HepG2 (cell line): Measurements from ENCODE around the gene HOTAIR. TPM values are rescaled to one million over a fixed set of nuclear protein-coding genes. Genes with fewer than 3 reads are reported as not detected.

Experiments
- ATAC-seq: fragments of 200-7000 bp; cut with Tn5 transposase; 3 replicates; pipeline ENCODE4 v1.9.1; 2020; ENCODE audit warnings: mild to moderate bottlenecking, moderate library complexity
- BruUV-seq: library from RNA; stranded (reverse); fragments of 400-500 nt; replicated peaks from 2 replicates; lab custom pipeline; 2021; lab: Mats Ljungman, UMichigan
- CTCF ChIA-PET: fragments of 300-600 bp; formaldehyde crosslinking; extraction: SDS; loops from one replicate; lab custom pipeline; 2021; ENCODE audit warnings: low total read pairs, inconsistent platforms, low intra/inter-chr PET ratio; lab: Yijun Ruan, JAX
- POLR2A ChIA-PET: fragments of 350-600 bp; sonication (Branson Sonifier 250); formaldehyde crosslinking; loops from one replicate; lab custom pipeline; 2020; ENCODE audit warnings: antibody characterized with exemption, inconsistent platforms; lab: Yijun Ruan, JAX
- DNase-seq: peaks from one replicate; pipeline ENCODE4 v3.0.0-alpha.2; 2015; ENCODE audit warnings: low spot score
- FAIRE-seq: peaks from 3 replicates; lab custom pipeline; 2011; peaks lifted over from hg19 to GRCh38; lab: Jason Lieb, UNC
- H2AFZ ChIP-seq: one replicate; pipeline ENCODE4 v1.6.1; 2011; ENCODE audit warnings: low read length, inconsistent platforms
- H3K27ac ChIP-seq: fragments of 300-600 bp; 3 replicates; pipeline ENCODE4 v1.8.0; 2011; ENCODE audit warnings: mixed run types, mild to moderate bottlenecking, mixed read lengths, low read length, inconsistent platforms; ENCODE audit not compliant: insufficient read depth; ENCODE audit errors: extremely low read length
- H3K27me3 ChIP-seq, 2 experiments: fragments of 200-600 bp in 1 of 2; 2 replicates in 1 of 2; 3 replicates in 1 of 2; pipeline versions ENCODE4 v1.6.0 to v1.8.0; 2011; ENCODE audit warnings: low read length in 2 of 2, mild to moderate bottlenecking in 2 of 2, moderate library complexity in 2 of 2, inconsistent platforms in 1 of 2; ENCODE audit not compliant: insufficient read depth in 2 of 2, control insufficient read depth in 1 of 2
- H3K36me3 ChIP-seq, 2 experiments: fragments of 200-600 bp in 1 of 2; replicated peaks in 1 of 2; 2 replicates in 1 of 2; 3 replicates in 1 of 2; pipeline versions ENCODE4 v1.5.1 to v1.8.0; 2011; ENCODE audit warnings: low read length in 2 of 2, inconsistent platforms in 1 of 2; ENCODE audit not compliant: insufficient read depth in 2 of 2, control insufficient read depth in 1 of 2
- H3K4me1 ChIP-seq: 2 replicates; pipeline ENCODE4 v1.5.1; 2012; ENCODE audit warnings: low read length, inconsistent platforms; ENCODE audit not compliant: insufficient read depth
- H3K4me2 ChIP-seq: 2 replicates; pipeline ENCODE4 v1.6.0; 2011; ENCODE audit warnings: low read depth, low read length, inconsistent platforms
- H3K4me3 ChIP-seq, 3 experiments: fragments of 200-600 bp in 1 of 3; sonication (generic), shearing (Covaris generic) in 1 of 3; replicated peaks in 1 of 3; 2 replicates each; pipeline ENCODE4 v1.5.1; 2011 to 2016; ENCODE audit warnings: low read length in 3 of 3, inconsistent platforms in 2 of 3, low read depth in 2 of 3, mild to moderate bottlenecking in 2 of 3, control low read depth in 1 of 3, mixed read lengths in 1 of 3; ENCODE audit not compliant: insufficient read depth in 1 of 3
- H3K79me2 ChIP-seq: one replicate; pipeline ENCODE4 v1.6.1; 2011; ENCODE audit warnings: low read length, inconsistent platforms; ENCODE audit not compliant: insufficient read depth
- H3K9ac ChIP-seq: 2 replicates; pipeline ENCODE4 v1.6.0; 2011; ENCODE audit warnings: mild to moderate bottlenecking, low read depth, low read length, inconsistent platforms; ENCODE audit not compliant: insufficient read depth
- H3K9me3 ChIP-seq: 2 replicates; pipeline ENCODE4 v1.5.1; 2012; ENCODE audit warnings: mild to moderate bottlenecking, low read length
- H4K20me1 ChIP-seq: 2 replicates; pipeline ENCODE4 v1.6.0; 2011; ENCODE audit warnings: inconsistent platforms, mild to moderate bottlenecking, low read length, moderate library complexity; ENCODE audit not compliant: insufficient read depth
- HDAC6 ChIP-seq: fragments of 200-600 bp; sonication (generic); IDR thresholded peaks from 2 replicates; pipeline ENCODE4 v1.7.0; 2017; ENCODE audit warnings: mild to moderate bottlenecking, antibody characterized with exemption, low read length, low read depth
- MEIS2 ChIP-seq: sonication (generic); formaldehyde crosslinking; IDR thresholded peaks from 2 replicates; pipeline ENCODE4 v1.9.0; 2021; ENCODE audit warnings: mild to moderate bottlenecking, missing genetic modification reagents
- MTA1 ChIP-seq: sonication (generic); formaldehyde crosslinking; IDR thresholded peaks from 2 replicates; pipeline ENCODE4 v1.4.0; 2020; ENCODE audit warnings: missing genetic modification reagents, mild to moderate bottlenecking, borderline replicate concordance
- RFX3 ChIP-seq: IDR thresholded peaks from 2 replicates; pipeline ENCODE4 v1.6.1; 2016; ENCODE audit warnings: missing biosample characterization, missing genetic modification reagents
- RNF2 ChIP-seq: fragments of 450-650 bp; conservative IDR thresholded peaks from 2 replicates; pipeline ENCODE4 v1.6.1; 2016; ENCODE audit warnings: low read depth
- TCF7 ChIP-seq: sonication (generic); IDR thresholded peaks from 2 replicates; pipeline ENCODE4 v1.6.1; 2016; ENCODE audit warnings: antibody characterized with exemption, low read depth
- THRA ChIP-seq: sonication (generic); formaldehyde crosslinking; IDR thresholded peaks from 2 replicates; pipeline ENCODE4 v1.4.0; 2020; ENCODE audit warnings: missing genetic modification reagents, borderline replicate concordance
- U2AF2 ChIP-seq: fragments of 200-400 bp; formaldehyde crosslinking; IDR thresholded peaks from 2 replicates; pipeline ENCODE4 v1.6.1; 2017; ENCODE audit warnings: low read depth, mild to moderate bottlenecking, low read length
- ZNF230 ChIP-seq: sonication (generic); formaldehyde crosslinking; IDR thresholded peaks from 2 replicates; pipeline ENCODE4 v1.4.0; 2020; ENCODE audit warnings: mild to moderate bottlenecking, missing genetic modification reagents
- ZNF615 ChIP-seq: sonication (generic); formaldehyde crosslinking; IDR thresholded peaks from 2 replicates; pipeline ENCODE4 v1.5.0; 2020; ENCODE audit warnings: mild to moderate bottlenecking, missing genetic modification reagents, borderline replicate concordance
- ZNF776 ChIP-seq: sonication (generic); formaldehyde crosslinking; IDR thresholded peaks from 2 replicates; pipeline ENCODE4 v1.4.0; 2020; ENCODE audit warnings: mild to moderate bottlenecking, missing genetic modification reagents
- WGBS: methylation state at CpG from one replicate; pipeline ENCODE4 v1.1.6; 2017; ENCODE audit warnings: low lambda C conversion rate; 5-methylcytosine and 5-hydroxymethylcytosine counted together
- in situ Hi-C: cut with HindIII; loops from 2 replicates; pipeline ENCODE4 v1.10.0; 2017; ENCODE audit warnings: low pct_unique_long_range_greater_than_20kb; ENCODE audit not compliant: extremely low pct_ligation_motif_present
- intact Hi-C: fragments of 100-400 bp; cut with micrococcal nuclease; formaldehyde crosslinking; loops from one replicate; pipeline ENCODE4 v1.10.0; 2022; ENCODE audit not compliant: unreplicated experiment
- polyA plus RNA-seq, 8 experiments: library from polyadenylated mRNA; depleted of rRNA in 3 of 8; stranded (reverse) in 7 of 8; unstranded in 1 of 8; fragments of >200 nt; fragmentation: Illumina TruSeq in 4 of 8; extraction: Trizol in 4 of 8; gene quantifications; 2 replicates each; pipeline versions ENCODE4 v1.2.1 to v1.2.3, GENCODE V29; 2011 to 2016; ENCODE audit warnings: low read depth in 4 of 8, missing spikeins in 1 of 8, mixed read lengths in 1 of 8; ENCODE audit not compliant: insufficient read depth in 1 of 8
- total RNA-seq, 5 experiments: library from RNA; depleted of rRNA; stranded (reverse); fragments of >200 nt; fragmentation: Illumina TruSeq; extraction: Trizol; gene quantifications; 2 replicates each; pipeline ENCODE4 v1.2.3, GENCODE V29; 2016; ENCODE audit warnings: low read depth in 1 of 5
- TF ChIP-seq, protein P1 (sequence below), 2 experiments: fragments of 450-650 bp in 1 of 2; sonication (generic) in 1 of 2; formaldehyde crosslinking; IDR thresholded peaks; 2 replicates each; pipeline versions ENCODE4 v1.5.0 to v1.8.0; 2020 to 2022; ENCODE audit warnings: mild to moderate bottlenecking in 1 of 2, missing genetic modification reagents in 1 of 2

The HOTAIR gene
- total and polyA plus RNA-seq, 2 of the 13 experiments (the other 11 are each of a cell fraction or from before 2014, with no cell fraction given): not detected

DNA sequence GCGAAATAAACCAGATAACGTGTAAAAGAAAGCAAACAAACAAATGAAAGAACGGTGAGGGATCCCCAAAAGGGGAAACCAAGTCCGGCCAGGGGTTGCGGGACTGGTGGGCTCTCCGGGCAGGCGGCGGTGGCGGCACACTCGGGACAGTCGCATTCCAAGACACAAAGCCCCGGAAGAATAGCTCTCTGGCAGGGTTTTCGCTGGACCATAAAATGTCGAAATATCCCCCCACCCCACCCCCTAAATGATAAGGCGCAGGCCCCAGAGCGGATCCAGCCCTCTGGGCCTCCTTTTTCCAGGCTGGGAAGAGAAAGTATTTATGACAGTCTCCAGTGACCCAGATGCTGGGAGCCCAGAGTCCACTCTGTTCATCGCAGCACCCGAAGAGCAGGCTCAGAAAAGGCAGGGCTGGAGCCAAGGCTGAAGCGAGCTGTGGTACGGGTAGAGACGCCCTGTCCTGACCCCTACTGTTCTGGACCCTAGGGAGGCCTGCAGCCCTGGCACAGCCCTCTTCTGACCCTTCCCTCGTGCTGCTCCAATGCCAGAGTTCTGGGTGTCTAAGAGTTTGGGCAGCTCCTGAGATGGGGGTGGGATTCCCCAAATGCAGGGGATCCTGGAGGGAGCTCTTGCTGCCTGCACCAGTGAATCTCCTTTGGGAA lies 31.9 kb upstream of the HOTAIR start:
- BruUV-seq: no TSS peak
- CTCF ChIA-PET: interaction anchor here (0.7 to 3.3 kb wide), 7 partner anchors 18 to 210 kb away, joined by 3 to 48 read pairs (median 9); no protein-coding TSS in a partner anchor
- no peaks in the 10 kb centered on the region for H3K9me3 ChIP-seq
- 15% methylated on average over 16 of the region's 22 CpGs for WGBS
- H3K4me3 ChIP-seq: peak overlapping the region in 1 of 3 experiments; percentile 48; a peak in 1 of 6 replicates
- peak; percentile 50 for ATAC-seq
- TF ChIP-seq ZNF230 (0 out of 2 replicates have a peak, but pooled peaks have one; percentile 30), RNF2 (0 out of 2 replicates have a peak, but pooled peaks have one; percentile 11), RFX3 (CRISPR knock-in tag) (no peak)
- TF ChIP-seq, all 625 proteins: peak for 2
- peak overlapping the region; percentile 73 for H3K4me2 ChIP-seq
- intact Hi-C loops: loop anchor here (1.0 to 10.0 kb wide), 4 partner anchors 185 to 358 kb away; partner anchors contain the start of gene GPR84
- H3K9ac ChIP-seq: no peak overlapping the region
- H2AFZ ChIP-seq: no peak overlapping the region
- DNase-seq (no peak), FAIRE-seq (no peak)
- H3K4me1 ChIP-seq: peaks cover 30% of the 10 kb centered on the region
- H3K79me2 ChIP-seq: no peaks in the 10 kb centered on the region
- in situ Hi-C loops: no loop called here
- H3K27ac ChIP-seq: no peak overlapping the region
- H4K20me1 ChIP-seq: no peaks in the 10 kb centered on the region
- H3K36me3 ChIP-seq: no peaks in the 10 kb centered on the region
- H3K27me3 ChIP-seq: peaks cover 30 to 91% of the 10 kb centered on the region in 2 experiments
- POLR2A ChIA-PET: interaction anchor here (1.4 kb wide), 1 partner anchor 273 kb away, joined by 3 read pairs; the partner anchor contains the start of genes CBX5 and HNRNPA1

DNA sequence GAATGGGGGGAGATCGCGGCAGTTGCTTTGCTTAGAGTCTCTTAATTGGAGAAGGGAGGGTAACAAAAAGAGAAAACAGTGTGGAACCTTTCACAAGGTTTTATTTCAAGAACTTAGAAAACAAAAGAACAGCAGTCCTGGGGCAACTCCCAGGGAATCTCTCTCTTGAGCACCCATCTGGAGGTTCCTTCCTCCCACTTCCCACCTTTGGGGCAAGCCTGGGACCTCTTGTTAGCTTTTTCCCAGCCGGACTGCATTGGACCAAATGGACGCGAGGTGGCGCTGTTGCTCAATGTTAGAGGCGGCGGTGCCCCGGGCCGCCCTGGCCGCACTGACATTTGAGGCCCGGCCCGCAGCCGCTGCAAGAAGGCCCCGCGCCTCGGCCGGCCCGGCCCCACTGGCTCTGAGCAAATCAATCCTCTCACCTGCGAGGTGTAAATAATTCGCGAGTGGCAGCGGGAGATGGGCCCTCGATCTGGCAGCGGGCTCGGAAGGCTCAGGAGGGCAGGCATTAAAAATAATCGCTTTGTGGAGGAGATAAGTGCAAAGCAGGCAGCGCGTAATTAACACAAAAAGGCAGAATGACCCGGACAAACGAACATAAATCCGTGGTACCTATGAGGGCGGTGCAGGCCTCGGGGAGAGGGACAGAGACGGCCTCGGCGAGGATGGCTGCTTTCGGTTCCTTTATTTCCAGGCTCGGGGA lies 31.3 kb upstream of the HOTAIR start:
- DNase-seq: peak; percentile 73
- no peaks in the 10 kb centered on the region for H4K20me1 ChIP-seq
- H3K4me3 ChIP-seq: peak overlapping the region in 1 of 3 experiments; percentile 48; a peak in 2 of 6 replicates
- no peak for TF ChIP-seq TCF7
- TF ChIP-seq HDAC6: no peak
- peak; percentile 58 for TF ChIP-seq THRA (CRISPR knock-in tag)
- TF ChIP-seq, protein P1, sequence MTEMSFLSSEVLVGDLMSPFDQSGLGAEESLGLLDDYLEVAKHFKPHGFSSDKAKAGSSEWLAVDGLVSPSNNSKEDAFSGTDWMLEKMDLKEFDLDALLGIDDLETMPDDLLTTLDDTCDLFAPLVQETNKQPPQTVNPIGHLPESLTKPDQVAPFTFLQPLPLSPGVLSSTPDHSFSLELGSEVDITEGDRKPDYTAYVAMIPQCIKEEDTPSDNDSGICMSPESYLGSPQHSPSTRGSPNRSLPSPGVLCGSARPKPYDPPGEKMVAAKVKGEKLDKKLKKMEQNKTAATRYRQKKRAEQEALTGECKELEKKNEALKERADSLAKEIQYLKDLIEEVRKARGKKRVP (CRISPR knock-in tag; IDR thresholded peaks at IDR 0.05): no peak
- TF ChIP-seq ZNF776 (CRISPR knock-in tag): no peak
- TF ChIP-seq MTA1 (CRISPR knock-in tag): no peak
- TF ChIP-seq MEIS2 (CRISPR knock-in tag): no peak
- 0 out of 2 replicates have a peak, but pooled peaks have one; percentile 55 for TF ChIP-seq ZNF615 (CRISPR knock-in tag)
- no peak for TF ChIP-seq U2AF2

More for the DNA sequence above, 31.3 kb upstream of the HOTAIR start:
- Histone ChIP-seq H3K27me3 (peaks cover 30 to 91% of the 10 kb centered on the region in 2 experiments), H3K36me3 (no peaks in the 10 kb centered on the region), H3K4me1 (peaks cover 24% of the 10 kb centered on the region), H3K79me2 (no peaks in the 10 kb centered on the region), H3K9ac (no peak overlapping the region), H3K4me2 (peak overlapping the region; percentile 73), H3K9me3 (no peaks in the 10 kb centered on the region), H3K27ac (no peak overlapping the region), H2AFZ (no peak overlapping the region)
- in situ Hi-C loops (no loop called here), intact Hi-C loops (loop anchor here (1.0 to 10.0 kb wide), 4 partner anchors 185 to 359 kb away; partner anchors contain the start of gene GPR84)
- CTCF ChIA-PET: interaction anchor here (0.7 to 3.3 kb wide), 7 partner anchors 17 to 211 kb away, joined by 3 to 48 read pairs (median 9); no protein-coding TSS in a partner anchor
- peak; percentile 84 for ATAC-seq
- BruUV-seq: no TSS peak
- no peak for FAIRE-seq
- WGBS: 8% methylated on average over 37 of the region's 39 CpGs
- POLR2A ChIA-PET: interaction anchor here (0.7 to 1.4 kb wide), 3 partner anchors 189 to 274 kb away, joined by 3 read pairs; partner anchors contain the start of genes CBX5 and HNRNPA1
